Stromal cell of bone marrow (primary cell): ENCODE measurements around the gene MTMR10.

Experiments used
- DNase-seq: peaks from one replicate; pipeline ENCODE4 v3.0.0-alpha.2; 2012; ENCODE audit warnings: low read depth

MTMR10 gene

GRCh38 chr15:30991255-30992235, at the start of gene MTMR10:
MTMR10 (minus strand) TSS chr15:30991628; CDS start chr15:30991506, 122 bp downstream.
- DNase-seq: peak; percentile 52

GRCh38 chr15:31040611-31041010, 49.2 kb upstream of the MTMR10 start:
- DNase-seq: no peak

GRCh38 chr15:31039961-31040360, 48.5 kb upstream of the MTMR10 start:
- no peak for DNase-seq

- no peak for DNase-seq
Measured at GRCh38 chr15:31037731-31038477, 46.5 kb upstream of the MTMR10 start.

GRCh38 chr15:31036783-31037182, 45.4 kb upstream of the MTMR10 start:
- no peak for DNase-seq

- no peak for DNase-seq
Measured at GRCh38 chr15:31035610-31036009, 44.2 kb upstream of the MTMR10 start.

GRCh38 chr15:31034152-31034551, 42.7 kb upstream of the MTMR10 start:
- DNase-seq: no peak

GRCh38 chr15:31032961-31033371, 41.5 kb upstream of the MTMR10 start:
- no peak for DNase-seq

GRCh38 chr15:31031471-31032067, 40.1 kb upstream of the MTMR10 start:
- DNase-seq: no peak

GRCh38 chr15:31027910-31028578, 36.6 kb upstream of the MTMR10 start:
- DNase-seq: no peak

GRCh38 chr15:31025996-31026395, 34.6 kb upstream of the MTMR10 start:
- no peak for DNase-seq

- DNase-seq: no peak
Measured at GRCh38 chr15:31024979-31025378, 33.6 kb upstream of the MTMR10 start.

GRCh38 chr15:31024330-31024729, 32.9 kb upstream of the MTMR10 start:
- DNase-seq: peak; percentile 62

GRCh38 chr15:31023841-31024240, 32.4 kb upstream of the MTMR10 start:
- no peak for DNase-seq

- no peak for DNase-seq
Measured at GRCh38 chr15:31021067-31021665, 29.7 kb upstream of the MTMR10 start.

- DNase-seq: no peak
Measured at GRCh38 chr15:31020542-31020941, 29.1 kb upstream of the MTMR10 start.

- DNase-seq: no peak
Measured at GRCh38 chr15:31019986-31020385, 28.6 kb upstream of the MTMR10 start.

- no peak for DNase-seq
Measured at GRCh38 chr15:31017311-31017710, 25.9 kb upstream of the MTMR10 start.

- DNase-seq: no peak
Measured at GRCh38 chr15:31016446-31016915, 25.1 kb upstream of the MTMR10 start.

GRCh38 chr15:31014608-31014925, 23.1 kb upstream of the MTMR10 start:
- no peak for DNase-seq

GRCh38 chr15:31013863-31014607, 22.6 kb upstream of the MTMR10 start:
- no peak for DNase-seq
